Lower leg skin (tissue), 4 donors: ENCODE measurements around the gene YTHDF1. TPM values are rescaled to one million over a fixed set of nuclear protein-coding genes. Genes with fewer than 3 reads are reported as not detected.

ENCODE experiments used
- DNase-seq, 2 donors: peaks; one replicate each; pipeline ENCODE4 v3.0.0-alpha.2; 2019; ENCODE audit warnings: low spot score in 2 of 2
- H3K4me3 ChIP-seq: fragments of 200-600 bp; sonication (generic); 2 replicates; pipeline ENCODE4 v1.5.1; 2017; ENCODE audit warnings: mild to moderate bottlenecking, low read depth; ENCODE audit not compliant: poor library complexity, severe bottlenecking
- POLR2A ChIP-seq, 2 donors: fragments of 450-650 bp; IDR thresholded peaks; one replicate each; pipeline ENCODE4 v1.6.1; 2016 to 2017; ENCODE audit warnings: antibody characterized with exemption in 2 of 2, mild to moderate bottlenecking in 1 of 2, moderate library complexity in 1 of 2
- WGBS, 2 donors: methylation state at CpG; one replicate each; pipeline ENCODE4 v1.1.5; 2018; 5-methylcytosine and 5-hydroxymethylcytosine counted together
- intact Hi-C: fragments of 100-400 bp; cut with DNase I; formaldehyde crosslinking; loops from one replicate; pipeline ENCODE4 v1.15.0; 2023; ENCODE audit warnings: low total_unique reads
- total RNA-seq, 4 donors: library from RNA; depleted of rRNA; stranded (reverse); fragments of >200 nt; gene quantifications; one replicate each; pipeline ENCODE4 v1.1.0, GENCODE V29; 2016
- TF ChIP-seq, protein P1 (sequence below), 3 donors: fragments of 450-650 bp; IDR thresholded peaks; one replicate each; pipeline ENCODE4 v1.5.1; 2016; ENCODE audit warnings: antibody characterized with exemption in 3 of 3, mild to moderate bottlenecking in 3 of 3, moderate library complexity in 2 of 3

YTHDF1 gene
- total RNA-seq, 4 donors from 2014 or later = 28.1 to 32.2 (median 30.6) TPM

DNA sequence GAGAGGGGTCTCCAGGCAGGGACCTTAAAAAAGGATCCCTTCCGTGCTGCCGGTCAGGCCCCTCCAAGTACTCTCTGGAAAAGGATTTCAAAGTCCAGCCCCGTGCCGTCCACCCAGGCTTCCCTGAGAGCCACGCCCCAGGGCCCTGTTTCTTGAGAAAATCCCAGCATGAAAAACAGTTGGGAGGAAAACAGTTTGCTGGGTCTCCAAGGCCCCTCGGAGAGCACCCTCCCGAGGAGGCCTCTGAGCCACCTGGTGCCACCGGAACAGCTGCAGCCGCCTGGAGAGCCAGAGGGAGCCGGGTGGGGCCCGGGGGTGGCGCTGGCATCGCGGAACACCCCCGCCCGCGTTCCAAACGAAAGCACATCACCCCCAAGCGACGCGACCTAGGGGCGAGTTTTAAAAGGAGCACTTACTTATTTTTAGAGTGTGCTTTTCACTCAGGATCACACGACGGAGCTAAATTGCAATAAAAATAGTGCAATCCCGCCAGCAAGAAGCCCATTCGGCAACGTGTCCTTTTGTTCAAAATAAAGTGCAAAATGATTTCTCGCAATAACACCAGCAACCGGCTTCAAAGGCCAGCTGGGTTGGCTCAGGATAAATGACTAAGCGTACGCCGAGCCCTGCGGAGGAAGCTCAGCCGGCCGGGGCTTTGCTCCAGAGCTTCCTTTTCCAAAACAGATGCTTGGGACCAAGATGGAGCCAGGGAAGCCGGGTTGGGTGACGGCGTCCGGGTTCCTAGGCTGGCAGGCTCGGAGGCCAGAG lies 64.2 kb downstream of the YTHDF1 start:
- intact Hi-C loops = no loop called here
- no peak overlapping the region for H3K4me3 ChIP-seq
- WGBS, 2 donors = 28 to 35% methylated on average over 30 to 40 of the region's 40 CpGs
- TF ChIP-seq, protein P1, sequence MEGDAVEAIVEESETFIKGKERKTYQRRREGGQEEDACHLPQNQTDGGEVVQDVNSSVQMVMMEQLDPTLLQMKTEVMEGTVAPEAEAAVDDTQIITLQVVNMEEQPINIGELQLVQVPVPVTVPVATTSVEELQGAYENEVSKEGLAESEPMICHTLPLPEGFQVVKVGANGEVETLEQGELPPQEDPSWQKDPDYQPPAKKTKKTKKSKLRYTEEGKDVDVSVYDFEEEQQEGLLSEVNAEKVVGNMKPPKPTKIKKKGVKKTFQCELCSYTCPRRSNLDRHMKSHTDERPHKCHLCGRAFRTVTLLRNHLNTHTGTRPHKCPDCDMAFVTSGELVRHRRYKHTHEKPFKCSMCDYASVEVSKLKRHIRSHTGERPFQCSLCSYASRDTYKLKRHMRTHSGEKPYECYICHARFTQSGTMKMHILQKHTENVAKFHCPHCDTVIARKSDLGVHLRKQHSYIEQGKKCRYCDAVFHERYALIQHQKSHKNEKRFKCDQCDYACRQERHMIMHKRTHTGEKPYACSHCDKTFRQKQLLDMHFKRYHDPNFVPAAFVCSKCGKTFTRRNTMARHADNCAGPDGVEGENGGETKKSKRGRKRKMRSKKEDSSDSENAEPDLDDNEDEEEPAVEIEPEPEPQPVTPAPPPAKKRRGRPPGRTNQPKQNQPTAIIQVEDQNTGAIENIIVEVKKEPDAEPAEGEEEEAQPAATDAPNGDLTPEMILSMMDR (IDR thresholded peaks at IDR 0.05) = no peak
- TF ChIP-seq POLR2A (IDR thresholded peaks at IDR 0.05) = no peak
- DNase-seq = no peak

DNA sequence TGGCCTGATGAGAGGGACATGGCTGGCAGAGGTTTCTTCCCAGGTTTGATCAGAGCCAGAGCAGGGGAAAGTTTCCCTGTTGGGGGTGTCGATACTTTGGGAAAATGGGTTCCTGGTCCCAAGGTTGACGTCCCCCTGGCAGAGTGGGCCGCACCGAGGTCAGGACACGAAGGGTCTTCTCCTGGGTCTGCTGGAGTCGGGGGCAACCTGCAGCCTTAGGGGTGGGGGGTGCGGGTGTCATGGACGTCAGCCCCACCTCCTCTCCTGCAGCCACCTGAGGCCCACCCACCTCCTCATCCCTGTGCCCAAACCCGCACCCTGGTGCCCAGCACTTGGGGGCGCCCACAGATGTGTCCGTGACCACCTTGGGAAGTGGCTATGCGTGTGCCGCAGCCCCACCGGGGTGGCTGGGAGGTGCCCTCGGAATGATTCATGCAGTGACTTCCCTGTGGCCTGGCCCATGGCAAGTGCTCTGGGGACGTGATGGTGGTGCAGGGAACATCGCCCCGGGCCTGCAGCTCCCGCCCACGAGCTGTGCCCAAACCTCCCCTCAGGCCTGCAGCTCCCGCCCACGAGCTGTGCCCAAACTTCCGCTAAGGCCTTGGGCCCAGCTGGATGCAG lies 64.9 kb downstream of the YTHDF1 start:
- intact Hi-C loops = no loop called here
- TF ChIP-seq, protein P1 (IDR thresholded peaks at IDR 0.05) = no peak
- TF ChIP-seq POLR2A (IDR thresholded peaks at IDR 0.05) = no peak
- H3K4me3 ChIP-seq = no peak overlapping the region
- 76 to 77% methylated on average over 11 to 19 of the region's 23 CpGs for WGBS, 2 donors
- DNase-seq = no peak

DNA sequence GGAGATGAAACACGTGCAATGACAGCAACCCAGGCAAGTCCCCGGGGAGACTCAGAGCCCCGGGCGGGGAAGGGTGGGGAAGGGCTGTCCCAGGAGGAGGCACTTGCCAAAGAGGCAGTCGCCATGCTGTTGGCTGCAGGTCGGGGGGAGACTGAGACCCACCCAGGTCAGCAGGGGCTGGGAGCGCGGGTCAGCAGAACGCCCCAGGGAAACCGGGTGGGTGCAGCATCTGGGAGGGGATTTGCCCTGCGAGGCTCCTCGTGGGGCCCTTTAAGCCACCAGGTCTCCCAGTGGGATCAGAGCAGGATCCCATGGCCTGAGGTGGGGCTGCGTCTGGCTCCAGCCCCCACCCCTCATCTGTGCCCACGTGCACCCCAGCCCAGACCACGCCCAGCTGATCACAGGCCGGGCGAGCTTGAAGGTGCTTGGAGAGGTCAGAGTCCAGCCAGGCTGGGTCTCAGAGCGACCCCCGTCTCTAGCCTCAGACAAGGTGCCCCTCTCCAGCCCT lies 65.5 kb downstream of the YTHDF1 start:
- TF ChIP-seq POLR2A (IDR thresholded peaks at IDR 0.05) = no peak
- 67 to 80% methylated on average over 10 to 19 of the region's 19 CpGs for WGBS, 2 donors
- intact Hi-C loops = no loop called here

DNA sequence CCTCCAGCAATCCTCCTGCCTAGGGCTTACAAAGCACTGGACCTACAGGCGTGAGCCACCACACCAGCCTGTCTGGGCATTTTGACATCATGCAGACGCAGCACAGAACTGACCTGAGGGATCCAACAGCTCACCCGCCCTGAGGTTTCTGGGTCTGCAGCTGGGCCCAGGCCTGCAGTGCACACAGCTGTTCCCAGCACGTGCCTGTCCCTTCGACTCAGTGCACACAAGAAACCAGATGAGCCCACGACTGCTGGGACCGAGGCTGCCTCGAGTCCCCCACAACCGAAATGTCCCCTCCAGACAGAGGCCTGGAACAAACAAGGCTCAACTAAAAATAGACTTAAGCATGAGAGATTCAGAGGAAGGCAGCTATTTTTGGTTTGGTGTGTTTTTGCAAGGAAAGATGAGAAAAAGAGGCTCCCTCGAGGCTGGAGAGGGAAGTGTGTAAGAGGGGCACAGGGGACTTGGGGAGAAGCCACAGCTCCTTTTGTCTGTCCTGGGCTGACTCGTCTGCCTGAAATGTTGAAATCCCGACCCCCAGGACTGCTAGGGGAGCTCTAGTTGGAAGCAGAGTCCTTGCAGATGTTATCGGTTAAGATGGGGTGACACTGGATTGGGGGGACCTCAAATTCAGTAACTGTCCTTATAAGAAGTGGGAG lies 66.3 kb downstream of the YTHDF1 start:
- DNase-seq = no peak
- TF ChIP-seq POLR2A (IDR thresholded peaks at IDR 0.05) = no peak
- TF ChIP-seq, protein P1 (IDR thresholded peaks at IDR 0.05) = no peak
- 51 to 54% methylated on average over 13 of the region's 13 CpGs for WGBS, 2 donors
- intact Hi-C loops = no loop called here
- no peak overlapping the region for H3K4me3 ChIP-seq

More for the DNA sequence above, 65.5 kb downstream of the YTHDF1 start:
- DNase-seq = no peak
- no peak overlapping the region for H3K4me3 ChIP-seq

DNA sequence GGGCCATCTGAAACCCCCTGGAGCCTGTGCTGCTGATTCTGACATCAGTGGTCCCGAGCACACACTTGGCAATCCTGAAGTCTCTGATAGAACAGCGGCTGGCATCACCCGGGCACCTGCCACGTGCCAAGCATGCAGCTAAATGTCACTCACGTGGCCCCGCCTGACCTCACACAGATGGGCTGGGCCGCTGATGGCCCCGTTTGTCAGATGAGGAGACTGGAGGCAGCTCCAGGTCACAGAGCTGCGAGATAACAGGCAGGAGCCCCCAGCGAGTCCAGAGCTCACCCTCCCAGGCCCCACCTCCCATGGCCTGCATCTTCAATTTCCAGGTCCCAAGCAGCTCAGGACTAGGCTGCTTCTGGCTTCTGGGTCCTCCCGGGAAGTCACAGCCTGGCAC lies 67.2 kb downstream of the YTHDF1 start:
- TF ChIP-seq POLR2A (IDR thresholded peaks at IDR 0.05) = no peak
- TF ChIP-seq, protein P1 (IDR thresholded peaks at IDR 0.05) = no peak
- WGBS, 2 donors = 93% methylated on average over 8 to 9 of the region's 11 CpGs

DNA sequence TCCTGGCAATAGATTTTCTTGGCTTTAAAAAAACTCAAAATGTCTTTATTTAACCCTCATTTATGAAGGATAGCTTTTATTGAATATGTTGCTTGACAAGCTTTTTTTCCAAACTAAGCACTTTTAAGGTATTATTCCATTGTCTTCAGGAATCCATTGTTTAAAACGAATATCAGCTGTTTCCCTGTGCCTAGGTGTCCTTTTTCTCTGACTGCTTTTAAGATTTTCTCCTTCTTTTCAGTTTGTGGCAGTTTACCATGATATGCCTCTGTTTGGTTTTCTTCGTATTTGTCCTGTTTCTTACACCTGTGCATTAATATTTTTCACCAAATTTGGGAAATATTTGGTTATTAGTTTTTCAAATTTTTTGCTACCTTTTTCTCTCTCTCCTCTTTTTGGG lies 68.4 kb downstream of the YTHDF1 start:
- 70 to 81% methylated on average over 2 of the region's 2 CpGs for WGBS, 2 donors
- no peak for DNase-seq
- H3K4me3 ChIP-seq = no peak overlapping the region
- intact Hi-C loops = no loop called here
- no peak for TF ChIP-seq POLR2A (IDR thresholded peaks at IDR 0.05)
- TF ChIP-seq, protein P1 (IDR thresholded peaks at IDR 0.05) = no peak

More for the DNA sequence above, 67.2 kb downstream of the YTHDF1 start:
- DNase-seq = no peak
- no peak overlapping the region for H3K4me3 ChIP-seq
- intact Hi-C loops = no loop called here
